H1 (cell line): ENCODE measurements around the gene RRP12. TPM values are rescaled to one million over a fixed set of nuclear protein-coding genes. Genes with fewer than 3 reads are reported as not detected.

Source experiments
- CTCF ChIA-PET: fragments of 300-600 bp; sonication (Branson Sonifier 250); formaldehyde crosslinking; loops from one replicate; lab custom pipeline; 2021; ENCODE audit not compliant: partially characterized antibody; lab: Charles Lee
- POLR2A ChIA-PET: fragments of 300-600 bp; sonication (Branson Sonifier 250); formaldehyde crosslinking; loops from one replicate; lab custom pipeline; 2021; ENCODE audit warnings: inconsistent platforms; ENCODE audit not compliant: partially characterized antibody; lab: Charles Lee
- DNase-seq, 2 experiments: peaks; one replicate each; pipeline versions ENCODE4 v3.0.0 to v3.0.0-alpha.2; 2010 to 2022; ENCODE audit warnings: low spot score in 2 of 2, low read depth in 1 of 2, mixed read lengths in 1 of 2
- FAIRE-seq: peaks from 2 replicates; lab custom pipeline; 2011; peaks lifted over from hg19 to GRCh38; lab: Jason Lieb, UNC
- H2AFZ ChIP-seq: 2 replicates; pipeline ENCODE4 v1.8.1; 2012; ENCODE audit warnings: low read length, inconsistent platforms
- H2AK5ac ChIP-seq: 2 replicates; pipeline ENCODE4 v1.6.1; 2013; ENCODE audit warnings: low read depth, low read length
- H2BK120ac ChIP-seq: replicated peaks from 2 replicates; pipeline ENCODE3; 2013; ENCODE audit warnings: low read depth, low read length, inconsistent platforms
- H2BK12ac ChIP-seq: 2 replicates; pipeline ENCODE4 v1.6.1; 2013; ENCODE audit warnings: low read depth, low read length
- H2BK15ac ChIP-seq: 2 replicates; pipeline ENCODE4 v1.6.1; 2013; ENCODE audit warnings: low read length
- H2BK20ac ChIP-seq: 2 replicates; pipeline ENCODE4 v1.6.1; 2013; ENCODE audit warnings: low read length
- H2BK5ac ChIP-seq: 2 replicates; pipeline ENCODE4 v1.6.1; 2013; ENCODE audit warnings: low read depth, low read length
- H3K14ac ChIP-seq: 2 replicates; pipeline ENCODE4 v1.6.1; 2013; ENCODE audit warnings: inconsistent platforms; ENCODE audit not compliant: insufficient read length
- H3K18ac ChIP-seq: 2 replicates; pipeline ENCODE4 v1.6.1; 2013; ENCODE audit warnings: low read length; ENCODE audit errors: extremely low read depth
- H3K23ac ChIP-seq: 2 replicates; pipeline ENCODE4 v1.6.1; 2013; ENCODE audit warnings: inconsistent platforms; ENCODE audit not compliant: insufficient read length
- H3K23me2 ChIP-seq: 2 replicates; pipeline ENCODE4 v1.6.1; 2013; ENCODE audit warnings: low read depth, low read length
- H3K27ac ChIP-seq: 2 replicates; pipeline ENCODE4 v1.6.1; 2011; ENCODE audit warnings: low read depth, low read length, inconsistent platforms
- H3K27me3 ChIP-seq, 4 experiments: replicated peaks in 1 of 4; 1 replicate in 1 of 4; 2 replicates in 3 of 4; pipeline versions ENCODE4 v1.6.1 to v1.8.1; 2011 to 2013; ENCODE audit warnings: low read length in 3 of 4, mild to moderate bottlenecking in 3 of 4, inconsistent platforms in 2 of 4, mixed read lengths in 2 of 4, moderate library complexity in 1 of 4; ENCODE audit not compliant: control insufficient read depth in 3 of 4, insufficient read depth in 3 of 4; ENCODE audit errors: extremely low read depth in 1 of 4
- H3K36me3 ChIP-seq, 4 experiments: 2 replicates each; pipeline versions ENCODE4 v1.6.1 to v1.8.1; 2011 to 2013; ENCODE audit warnings: mild to moderate bottlenecking in 4 of 4, low read length in 3 of 4, moderate library complexity in 2 of 4, control low read depth in 1 of 4, inconsistent platforms in 1 of 4; ENCODE audit not compliant: insufficient read depth in 4 of 4, control insufficient read depth in 2 of 4
- H3K4ac ChIP-seq: replicated peaks from 2 replicates; pipeline ENCODE3; 2013; ENCODE audit warnings: low read length, low read depth, mixed read lengths, inconsistent platforms; ENCODE audit not compliant: insufficient read length
- H3K4me1 ChIP-seq, 4 experiments: replicated peaks in 1 of 4; 1 replicate in 1 of 4; 2 replicates in 3 of 4; pipeline versions ENCODE4 v1.6.1 to v1.8.1; 2011 to 2013; ENCODE audit warnings: low read length in 3 of 4, inconsistent platforms in 2 of 4, mixed read lengths in 1 of 4; ENCODE audit not compliant: insufficient read depth in 4 of 4, control insufficient read depth in 3 of 4
- H3K4me2 ChIP-seq, 2 experiments: 2 replicates each; pipeline versions ENCODE4 v1.6.1 to v1.8.1; 2011 to 2013; ENCODE audit warnings: low read depth in 2 of 2, low read length in 2 of 2, control low read depth in 1 of 2, inconsistent platforms in 1 of 2, mild to moderate bottlenecking in 1 of 2; ENCODE audit not compliant: insufficient read depth in 1 of 2
- H3K4me3 ChIP-seq, 4 experiments: fragments of 200-600, 300-600 bp in 1 of 4; sonication (generic), shearing (Covaris generic), sonication (Bioruptor Twin) in 1 of 4; 2 replicates each; pipeline versions ENCODE4 v1.5.1 to v1.8.1; 2011 to 2016; ENCODE audit warnings: low read length in 4 of 4, low read depth in 3 of 4, control low read depth in 2 of 4, inconsistent platforms in 2 of 4, mild to moderate bottlenecking in 2 of 4, mixed read lengths in 1 of 4, moderate library complexity in 1 of 4; ENCODE audit not compliant: insufficient read depth in 2 of 4; ENCODE audit errors: extremely low read depth in 1 of 4
- H3K56ac ChIP-seq: replicated peaks from 2 replicates; pipeline ENCODE3; 2013; ENCODE audit warnings: low read depth, mild to moderate bottlenecking, mixed read lengths, low read length, inconsistent platforms; ENCODE audit not compliant: insufficient read length
- H3K79me1 ChIP-seq: 2 replicates; pipeline ENCODE4 v1.6.1; 2013; ENCODE audit warnings: low read depth, low read length, control low read depth
- H3K79me2 ChIP-seq, 2 experiments: 2 replicates each; pipeline versions ENCODE4 v1.6.1 to v1.8.1; 2012 to 2013; ENCODE audit warnings: low read length in 2 of 2, mild to moderate bottlenecking in 2 of 2, inconsistent platforms in 1 of 2; ENCODE audit not compliant: insufficient read depth in 2 of 2, control insufficient read depth in 1 of 2
- H3K9ac ChIP-seq, 4 experiments: replicated peaks in 1 of 4; 1 replicate in 1 of 4; 2 replicates in 3 of 4; pipeline versions ENCODE4 v1.6.1 to v1.8.1; 2011 to 2013; ENCODE audit warnings: low read depth in 3 of 4, low read length in 3 of 4, control low read depth in 2 of 4, mild to moderate bottlenecking in 2 of 4, moderate library complexity in 2 of 4, inconsistent platforms in 1 of 4; ENCODE audit errors: extremely low read depth in 1 of 4
- H3K9me3 ChIP-seq, 2 experiments: 2 replicates each; pipeline versions ENCODE4 v1.6.1 to v1.8.1; 2012 to 2013; ENCODE audit warnings: mild to moderate bottlenecking in 2 of 2, moderate library complexity in 2 of 2, control low read depth in 1 of 2, inconsistent platforms in 1 of 2, low read depth in 1 of 2, low read length in 1 of 2, mixed read lengths in 1 of 2; ENCODE audit not compliant: insufficient read depth in 2 of 2
- H4K20me1 ChIP-seq, 2 experiments: replicated peaks in 1 of 2; 2 replicates each; pipeline versions ENCODE3 to v1.8.1; 2011 to 2013; ENCODE audit warnings: inconsistent platforms in 2 of 2, low read length in 2 of 2, mild to moderate bottlenecking in 1 of 2; ENCODE audit not compliant: insufficient read depth in 2 of 2, control insufficient read depth in 1 of 2
- H4K5ac ChIP-seq: 2 replicates; pipeline ENCODE4 v1.6.1; 2013; ENCODE audit warnings: low read length, low read depth, mixed read lengths, inconsistent platforms; ENCODE audit not compliant: insufficient read length
- H4K8ac ChIP-seq: 2 replicates; pipeline ENCODE4 v1.8.0; 2013; ENCODE audit warnings: mild to moderate bottlenecking, moderate library complexity, low read length, inconsistent platforms; ENCODE audit not compliant: insufficient read depth; ENCODE audit errors: extremely low read depth
- H4K91ac ChIP-seq: replicated peaks from 2 replicates; pipeline ENCODE3; 2013; ENCODE audit warnings: low read length, mixed read lengths, inconsistent platforms; ENCODE audit not compliant: insufficient read length
- BACH1 ChIP-seq: IDR thresholded peaks from 2 replicates; pipeline ENCODE4 v1.6.1; 2012; ENCODE audit warnings: low read length, improper control_type of control experiment
- EZH2 ChIP-seq: fragments of 200-600 bp; sonication (generic); IDR thresholded peaks from 2 replicates; pipeline ENCODE4 v1.7.1; 2012; ENCODE audit warnings: low read depth, mild to moderate bottlenecking, moderate library complexity, low read length, inconsistent platforms; ENCODE audit not compliant: severe bottlenecking
- GABPA ChIP-seq: IDR thresholded peaks from 2 replicates; pipeline ENCODE4 v1.6.1; 2011; ENCODE audit warnings: mild to moderate bottlenecking, low read length, moderate library complexity, borderline replicate concordance; ENCODE audit not compliant: insufficient read depth
- PHF8 ChIP-seq: fragments of 200-600 bp; sonication (generic); conservative IDR thresholded peaks from 2 replicates; pipeline ENCODE4 v1.7.1; 2012; ENCODE audit warnings: low read depth, mild to moderate bottlenecking, inconsistent platforms, low read length, moderate library complexity
- SIX5 ChIP-seq: IDR thresholded peaks from 2 replicates; pipeline ENCODE4 v1.6.1; 2011; ENCODE audit warnings: mild to moderate bottlenecking, low read depth, low read length
- TAF7 ChIP-seq: optimal IDR thresholded peaks from 2 replicates; pipeline ENCODE3; 2011; ENCODE audit warnings: low read depth, mild to moderate bottlenecking, inconsistent platforms, low read length, moderate library complexity, borderline replicate concordance
- WGBS, 2 experiments: shearing (Covaris generic) in 1 of 2; methylation state at CpG; one replicate each; pipeline versions ENCODE4 v1.1.6 to v1.1.7; 2013 to 2015; ENCODE audit warnings: low lambda C conversion rate in 2 of 2, mixed read lengths in 2 of 2, inconsistent platforms in 1 of 2, low coverage in 1 of 2, missing lambda C conversion rate in 1 of 2; ENCODE audit not compliant: insufficient replicate concordance in 2 of 2, insufficient coverage in 1 of 2, insufficient read length in 1 of 2; ENCODE audit errors: extremely low coverage in 1 of 2, missing lambda C conversion rate in 1 of 2; 5-methylcytosine and 5-hydroxymethylcytosine counted together
- polyA plus RNA-seq, 7 experiments: library from polyadenylated mRNA; depleted of rRNA in 3 of 7; stranded (reverse) in 5 of 7; unstranded in 2 of 7; fragments of >200 nt in 5 of 7; fragments of 200-250 nt in 2 of 7; gene quantifications; 1 replicate in 5 of 7; 2 replicates in 1 of 7; 4 replicates in 1 of 7; pipeline versions ENCODE4 v1.2.1 to v1.2.3, GENCODE V29; 2011 to 2013; ENCODE audit warnings: missing spikeins in 2 of 7, mixed read lengths in 2 of 7
- total RNA-seq: library from RNA; stranded (reverse); fragmentation: NEBNext Ultra II Directional; extraction: Animal tissue kit (Norgen Biotek cat#: 25700); gene quantifications from 2 replicates; pipeline ENCODE4 v1.2.1, GENCODE V29; 2021
- TF ChIP-seq, protein P1 (sequence below): IDR thresholded peaks from 2 replicates; pipeline ENCODE4 v1.6.1; 2012; ENCODE audit warnings: low read length, inconsistent platforms
- TF ChIP-seq, protein P2 (sequence below): IDR thresholded peaks from 2 replicates; pipeline ENCODE4 v1.6.1; 2012; ENCODE audit warnings: inconsistent platforms

Gene RRP12
- total and polyA plus RNA-seq, 2 of the 8 experiments (the other 6 are each of a cell fraction or from before 2014, with no cell fraction given): 21.0 to 65.8 TPM

GRCh38 chr10:97321804-97322190, 79.3 kb downstream of the RRP12 start:
- H3K79me2 ChIP-seq: no peaks in the 10 kb centered on the region
- H3K4me2 ChIP-seq: peak overlapping the region; percentile 87 to 97
- H4K8ac ChIP-seq: no peak overlapping the region
- H2AFZ ChIP-seq: no peak overlapping the region
- no peak for FAIRE-seq
- H4K5ac ChIP-seq: no peak overlapping the region
- TF ChIP-seq, protein P1, sequence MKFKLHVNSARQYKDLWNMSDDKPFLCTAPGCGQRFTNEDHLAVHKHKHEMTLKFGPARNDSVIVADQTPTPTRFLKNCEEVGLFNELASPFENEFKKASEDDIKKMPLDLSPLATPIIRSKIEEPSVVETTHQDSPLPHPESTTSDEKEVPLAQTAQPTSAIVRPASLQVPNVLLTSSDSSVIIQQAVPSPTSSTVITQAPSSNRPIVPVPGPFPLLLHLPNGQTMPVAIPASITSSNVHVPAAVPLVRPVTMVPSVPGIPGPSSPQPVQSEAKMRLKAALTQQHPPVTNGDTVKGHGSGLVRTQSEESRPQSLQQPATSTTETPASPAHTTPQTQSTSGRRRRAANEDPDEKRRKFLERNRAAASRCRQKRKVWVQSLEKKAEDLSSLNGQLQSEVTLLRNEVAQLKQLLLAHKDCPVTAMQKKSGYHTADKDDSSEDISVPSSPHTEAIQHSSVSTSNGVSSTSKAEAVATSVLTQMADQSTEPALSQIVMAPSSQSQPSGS: no peak
- TF ChIP-seq SIX5: no peak
- no peak for TF ChIP-seq EZH2
- no peak for TF ChIP-seq TAF7
- no peak for TF ChIP-seq GABPA
- no peak for TF ChIP-seq BACH1
- no peak for TF ChIP-seq PHF8
- TF ChIP-seq, protein P2, sequence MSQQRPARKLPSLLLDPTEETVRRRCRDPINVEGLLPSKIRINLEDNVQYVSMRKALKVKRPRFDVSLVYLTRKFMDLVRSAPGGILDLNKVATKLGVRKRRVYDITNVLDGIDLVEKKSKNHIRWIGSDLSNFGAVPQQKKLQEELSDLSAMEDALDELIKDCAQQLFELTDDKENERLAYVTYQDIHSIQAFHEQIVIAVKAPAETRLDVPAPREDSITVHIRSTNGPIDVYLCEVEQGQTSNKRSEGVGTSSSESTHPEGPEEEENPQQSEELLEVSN: no peak
- 61% methylated on average over 3 of the region's 3 CpGs; no CpG with 5 or more reads in 1 of the 2 experiments for WGBS, 2 experiments
- 0 out of 2 replicates have a peak overlapping the region, but pooled peaks have one; percentile 13 for H2BK12ac ChIP-seq
- H3K56ac ChIP-seq: no peak overlapping the region
- ChIA-PET CTCF (interaction anchor here (0.6 to 1.5 kb wide), 6 partner anchors 9 to 89 kb away, joined by 3 to 6 read pairs (median 4); no protein-coding TSS in a partner anchor), POLR2A (interaction anchor here (0.6 to 5.5 kb wide), 3 partner anchors 11 to 31 kb away, joined by 3 to 75 read pairs (median 3); partner anchors contain the start of gene FRAT2)
- H4K91ac ChIP-seq: no peak overlapping the region
- H2AK5ac ChIP-seq: no peak overlapping the region
- no peaks in the 10 kb centered on the region for H3K79me1 ChIP-seq
- peaks cover 19% of the 10 kb centered on the region for H3K23me2 ChIP-seq
- H3K27me3 ChIP-seq: peaks cover 6 to 23% (median 20%) of the 10 kb centered on the region in 4 experiments
- no peak overlapping the region for H2BK20ac ChIP-seq
- DNase-seq: no peak
- no peak overlapping the region for H3K27ac ChIP-seq
- H2BK5ac ChIP-seq: no peak overlapping the region
- no peaks in the 10 kb centered on the region for H3K36me3 ChIP-seq
- peaks cover 0 to 15% (median 12%) of the 10 kb centered on the region in 4 experiments; a peak in 6 of 7 replicates for H3K4me1 ChIP-seq
- no peak overlapping the region for H3K9ac ChIP-seq
- peak overlapping the region; percentile 2 to 79 (median 62); a peak in 7 of 8 replicates for H3K4me3 ChIP-seq
- H3K14ac ChIP-seq: no peak overlapping the region
- H3K9me3 ChIP-seq: no peaks in the 10 kb centered on the region
- no peak overlapping the region for H2BK120ac ChIP-seq
- no peak overlapping the region for H2BK15ac ChIP-seq
- H3K4ac ChIP-seq: no peak overlapping the region
- no peaks in the 10 kb centered on the region for H4K20me1 ChIP-seq
- H3K18ac ChIP-seq: no peak overlapping the region
- H3K23ac ChIP-seq: no peak overlapping the region
